ENCODE measurements around the gene ACSF2.

- TF ChIP-seq POLR2A (IDR thresholded peaks at IDR 0.05) = no peak
- TF ChIP-seq CTCF (IDR thresholded peaks at IDR 0.05) = no peak
Observed at GRCh38 chr17:50517011-50517410, 91.0 kb downstream of the ACSF2 start.

Data from upper lobe of left lung (tissue), 4 donors.